ENCODE data around the gene GSTK1. TPM values are rescaled to one million over a fixed set of nuclear protein-coding genes. Genes with fewer than 3 reads are reported as not detected.

Gene GSTK1
- total RNA-seq, 2 donors from 2014 or later = 61.1 to 75.0 TPM

DNA sequence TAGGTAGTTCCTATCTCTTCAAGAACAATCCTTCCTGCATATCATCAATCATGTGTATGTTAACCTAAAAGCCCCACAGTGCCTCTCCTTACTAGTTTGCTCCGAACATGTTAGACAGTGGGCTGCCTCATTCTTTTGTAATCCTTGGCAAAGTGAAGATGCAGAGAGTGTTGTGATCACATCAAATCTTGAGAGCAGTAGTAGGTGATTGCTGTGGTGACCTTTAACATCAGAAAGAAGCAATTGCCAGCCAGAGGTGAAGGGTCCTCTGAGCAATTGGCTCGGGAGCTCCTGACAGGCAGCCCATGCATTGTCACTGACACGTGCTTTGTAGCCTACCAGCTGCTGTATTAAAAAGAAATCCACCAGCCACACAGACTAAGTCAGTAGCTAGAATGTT lies 19.6 kb upstream of the GSTK1 start:
- WGBS, 2 experiments (ENCODE audit: insufficient coverage in 1 of 2, insufficient read length in 1 of 2) = 76% methylated on average over 3 of the region's 3 CpGs; no CpG with 5 or more reads in 1 of the 2 experiments
- H3K4me1 Mint-ChIP-seq = peaks cover 2% of the 10 kb centered on the region
- no peak overlapping the region for H3K4me3 Mint-ChIP-seq
- H3K27ac Mint-ChIP-seq = no peak overlapping the region
- H3K27me3 ChIP-seq (ENCODE audit: control insufficient read depth, insufficient read depth, low read length, poor library complexity, severe bottlenecking) = no peaks in the 10 kb centered on the region
- H3K9me3 Mint-ChIP-seq = no peaks in the 10 kb centered on the region
- no peak overlapping the region for H3K9ac ChIP-seq (ENCODE audit: extremely low read depth, low read length, poor library complexity, severe bottlenecking)
- H3K36me3 ChIP-seq (ENCODE audit: control insufficient read depth, insufficient read depth, low read length) = no peaks in the 10 kb centered on the region
- peaks cover 16% of the 10 kb centered on the region for H3K27me3 Mint-ChIP-seq (ENCODE audit: insufficient read depth)
- no peaks in the 10 kb centered on the region for H3K4me1 ChIP-seq (ENCODE audit: control insufficient read depth, insufficient read depth, low read length)
- TF ChIP-seq, protein P1, sequence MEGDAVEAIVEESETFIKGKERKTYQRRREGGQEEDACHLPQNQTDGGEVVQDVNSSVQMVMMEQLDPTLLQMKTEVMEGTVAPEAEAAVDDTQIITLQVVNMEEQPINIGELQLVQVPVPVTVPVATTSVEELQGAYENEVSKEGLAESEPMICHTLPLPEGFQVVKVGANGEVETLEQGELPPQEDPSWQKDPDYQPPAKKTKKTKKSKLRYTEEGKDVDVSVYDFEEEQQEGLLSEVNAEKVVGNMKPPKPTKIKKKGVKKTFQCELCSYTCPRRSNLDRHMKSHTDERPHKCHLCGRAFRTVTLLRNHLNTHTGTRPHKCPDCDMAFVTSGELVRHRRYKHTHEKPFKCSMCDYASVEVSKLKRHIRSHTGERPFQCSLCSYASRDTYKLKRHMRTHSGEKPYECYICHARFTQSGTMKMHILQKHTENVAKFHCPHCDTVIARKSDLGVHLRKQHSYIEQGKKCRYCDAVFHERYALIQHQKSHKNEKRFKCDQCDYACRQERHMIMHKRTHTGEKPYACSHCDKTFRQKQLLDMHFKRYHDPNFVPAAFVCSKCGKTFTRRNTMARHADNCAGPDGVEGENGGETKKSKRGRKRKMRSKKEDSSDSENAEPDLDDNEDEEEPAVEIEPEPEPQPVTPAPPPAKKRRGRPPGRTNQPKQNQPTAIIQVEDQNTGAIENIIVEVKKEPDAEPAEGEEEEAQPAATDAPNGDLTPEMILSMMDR (conservative IDR thresholded peaks at IDR 0.05) = no peak
- DNase-seq = no peak
- no peaks in the 10 kb centered on the region for H3K9me3 ChIP-seq (ENCODE audit: control insufficient read depth, low read length)
- no peaks in the 10 kb centered on the region for H3K36me3 Mint-ChIP-seq (ENCODE audit: low read depth)
- H3K27ac ChIP-seq (ENCODE audit: low read depth, low read length) = no peak overlapping the region
- H3K4me3 ChIP-seq (ENCODE audit: low read length) = no peak overlapping the region

DNA sequence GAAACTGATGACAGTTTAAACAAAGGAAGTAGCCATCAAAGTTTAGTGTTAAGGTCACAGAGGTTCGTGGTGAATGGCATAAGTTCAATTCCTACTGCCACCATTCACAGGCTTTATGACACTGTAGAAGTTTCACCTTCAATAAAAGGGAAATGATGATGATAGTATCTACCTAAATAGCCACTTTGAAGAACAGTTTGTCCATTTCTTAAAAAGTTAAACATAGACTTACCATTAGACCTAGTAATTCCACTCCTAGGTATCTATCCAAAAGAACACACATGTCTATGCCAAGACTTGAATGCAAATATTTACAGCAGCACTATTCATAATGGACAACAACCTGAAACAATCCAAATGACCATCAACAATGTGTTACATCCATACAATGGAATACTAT lies 18.9 kb upstream of the GSTK1 start:
- no peak overlapping the region for H3K4me3 ChIP-seq (ENCODE audit: low read length)
- TF ChIP-seq, protein P1 (conservative IDR thresholded peaks at IDR 0.05) = no peak
- 86% methylated on average over 1 of the region's 1 CpG for WGBS, 2 experiments (ENCODE audit: insufficient coverage in 1 of 2, insufficient read length in 1 of 2)
- no peak overlapping the region for H3K9ac ChIP-seq (ENCODE audit: extremely low read depth, low read length, poor library complexity, severe bottlenecking)
- Mint-ChIP-seq H3K4me1 (peaks cover 2% of the 10 kb centered on the region), H3K27ac (no peak overlapping the region), H3K36me3 (ENCODE audit: low read depth) (no peaks in the 10 kb centered on the region), H3K4me3 (no peak overlapping the region), H3K9me3 (no peaks in the 10 kb centered on the region), H3K27me3 (ENCODE audit: insufficient read depth) (peaks cover 16% of the 10 kb centered on the region)
- H3K36me3 ChIP-seq (ENCODE audit: control insufficient read depth, insufficient read depth, low read length) = no peaks in the 10 kb centered on the region
- no peak for DNase-seq
- H3K9me3 ChIP-seq (ENCODE audit: control insufficient read depth, low read length) = no peaks in the 10 kb centered on the region
- no peaks in the 10 kb centered on the region for H3K27me3 ChIP-seq (ENCODE audit: control insufficient read depth, insufficient read depth, low read length, poor library complexity, severe bottlenecking)
- no peak overlapping the region for H3K27ac ChIP-seq (ENCODE audit: low read depth, low read length)
- H3K4me1 ChIP-seq (ENCODE audit: control insufficient read depth, insufficient read depth, low read length) = no peaks in the 10 kb centered on the region

DNA sequence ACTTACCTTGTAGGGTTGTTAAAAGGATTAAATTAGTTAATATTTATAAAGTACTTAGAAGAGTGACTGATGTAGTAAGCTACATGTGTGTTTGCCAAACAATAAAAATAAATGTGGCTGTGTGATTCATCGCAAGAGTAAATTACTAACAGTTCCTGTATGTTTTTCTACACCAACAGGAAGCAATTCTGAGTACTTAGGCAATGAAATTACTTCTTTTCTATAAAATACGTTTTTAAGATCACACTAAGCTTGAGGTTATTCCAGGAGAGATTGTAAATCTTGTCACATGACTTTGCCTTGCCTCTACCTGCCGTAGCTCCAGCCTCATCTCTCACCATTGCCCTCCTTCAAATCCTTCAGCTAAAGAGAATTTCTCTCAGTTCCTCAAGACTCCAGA lies 18.1 kb upstream of the GSTK1 start:
- Histone ChIP-seq H3K27me3 (ENCODE audit: control insufficient read depth, insufficient read depth, low read length, poor library complexity, severe bottlenecking) (no peaks in the 10 kb centered on the region), H3K27ac (ENCODE audit: low read depth, low read length) (no peak overlapping the region), H3K9me3 (ENCODE audit: control insufficient read depth, low read length) (no peaks in the 10 kb centered on the region), H3K9ac (ENCODE audit: extremely low read depth, low read length, poor library complexity, severe bottlenecking) (no peak overlapping the region), H3K4me3 (ENCODE audit: low read length) (no peak overlapping the region), H3K36me3 (ENCODE audit: control insufficient read depth, insufficient read depth, low read length) (no peaks in the 10 kb centered on the region), H3K4me1 (ENCODE audit: control insufficient read depth, insufficient read depth, low read length) (no peaks in the 10 kb centered on the region)
- TF ChIP-seq, protein P1 (conservative IDR thresholded peaks at IDR 0.05) = no peak
- H3K9me3 Mint-ChIP-seq = no peaks in the 10 kb centered on the region
- H3K4me3 Mint-ChIP-seq = no peak overlapping the region
- H3K27ac Mint-ChIP-seq = no peak overlapping the region
- peaks cover 16% of the 10 kb centered on the region for H3K27me3 Mint-ChIP-seq (ENCODE audit: insufficient read depth)
- H3K4me1 Mint-ChIP-seq = peaks cover 2% of the 10 kb centered on the region
- DNase-seq = no peak
- no peaks in the 10 kb centered on the region for H3K36me3 Mint-ChIP-seq (ENCODE audit: low read depth)
- 82 to 86% methylated on average over 1 to 3 of the region's 3 CpGs for WGBS, 2 experiments (ENCODE audit: insufficient coverage in 1 of 2, insufficient read length in 1 of 2)

All from endodermal cell (in vitro differentiated cells).